GM19043 (cell line): ENCODE measurements around the gene PRR4.

Experiments used
- ATAC-seq: cut with Tn5 transposase; IDR thresholded peaks from one replicate; pipeline ENCODE4 v1.9.1; 2021; ENCODE audit warnings: low read depth; ENCODE audit not compliant: unreplicated experiment

Gene PRR4

DNA sequence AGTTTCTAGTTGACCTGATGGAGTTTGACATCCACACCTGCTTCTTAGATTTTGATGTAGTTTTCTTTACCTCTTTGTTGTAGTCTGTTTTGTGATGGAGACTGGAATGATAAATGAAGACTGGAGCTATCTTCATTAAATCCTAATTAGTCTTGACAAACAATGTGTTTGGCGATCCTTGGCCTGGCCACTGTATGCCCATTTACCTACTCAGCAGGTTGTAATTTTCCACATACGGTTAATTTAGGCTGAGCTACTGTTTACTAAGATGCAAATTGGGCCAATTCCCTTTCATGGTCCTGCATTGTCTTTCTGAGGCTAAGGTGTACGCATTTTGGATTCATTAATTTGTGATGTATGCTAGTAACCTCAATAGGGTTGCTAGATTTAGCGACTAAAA lies 46.7 kb downstream of the PRR4 start, which contains the start of gene TAS2R7:
Gene TAS2R7 (minus strand): TSS at position 41 of the 400 bp plus-strand sequence. CDS start 57 bp downstream, outside the sequence.
- ATAC-seq: no peak

DNA sequence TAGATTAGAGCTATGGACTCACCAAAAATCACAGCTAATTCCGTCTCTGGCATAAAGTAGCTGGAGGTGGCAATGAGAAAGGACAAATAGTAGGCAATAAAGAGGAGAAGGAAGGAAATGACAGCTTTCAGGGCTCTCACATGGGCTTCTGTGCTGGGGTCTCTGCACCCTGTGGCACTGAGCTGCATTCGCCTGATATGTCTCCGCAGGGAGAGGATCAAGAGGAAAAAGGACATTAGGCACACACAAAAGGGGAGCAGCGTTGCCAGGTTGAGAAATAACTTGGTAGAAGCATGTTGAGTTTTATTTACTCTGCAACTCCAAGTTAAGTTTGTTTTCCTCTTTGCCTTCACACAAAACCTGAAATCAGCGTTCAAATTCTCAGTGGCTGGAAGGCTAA lies 47.5 kb downstream of the PRR4 start:
- no peak for ATAC-seq
